ENCODE measurements around the gene PLEKHG4B. TPM values are rescaled to one million over a fixed set of nuclear protein-coding genes. Genes with fewer than 3 reads are reported as not detected.

The PLEKHG4B gene
- total and polyA plus RNA-seq, 2 of the 8 experiments (the other 6 are each of a cell fraction or from before 2014, with no cell fraction given) = 31.1 to 43.6 TPM

- H2BK12ac ChIP-seq (ENCODE audit: low read depth, low read length) = no peak overlapping the region
- H3K36me3 ChIP-seq (ENCODE audit: control insufficient read depth in 2 of 4, insufficient read depth in 4 of 4, low read length in 3 of 4) = peaks cover 9 to 29% (median 13%) of the 10 kb centered on the region in 4 experiments; a peak in 6 of 8 replicates
- no peak overlapping the region for H4K91ac ChIP-seq (replicated peaks; ENCODE audit: insufficient read length, low read length)
- H2BK15ac ChIP-seq (ENCODE audit: low read length) = no peak overlapping the region
- no peaks in the 10 kb centered on the region for H3K27me3 ChIP-seq (replicated peaks in 1 of 4; ENCODE audit: control insufficient read depth in 3 of 4, extremely low read depth in 1 of 4, insufficient read depth in 3 of 4, low read length in 3 of 4)
- H4K8ac ChIP-seq (ENCODE audit: extremely low read depth, insufficient read depth, low read length) = no peak overlapping the region
- TF ChIP-seq SAP30 (IDR thresholded peaks at IDR 0.05; ENCODE audit: insufficient read depth, insufficient replicate concordance, low read length) (no peak), SP4 (IDR thresholded peaks at IDR 0.05; ENCODE audit: low read length) (no peak), SRF (IDR thresholded peaks at IDR 0.05; ENCODE audit: low read depth, low read length) (no peak), KDM5A (IDR thresholded peaks at IDR 0.05; ENCODE audit: low read length) (no peak), TEAD4 (IDR thresholded peaks at IDR 0.05; ENCODE audit: low read depth, low read length) (no peak), E2F6 (IDR thresholded peaks at IDR 0.05) (no peak), JUND (IDR thresholded peaks at IDR 0.05; ENCODE audit: low read length) (no peak), BCL11A (IDR thresholded peaks at IDR 0.05; ENCODE audit: low read depth in 2 of 2, low read length in 2 of 2) (no peak)
- no peaks in the 10 kb centered on the region for H3K79me2 ChIP-seq (ENCODE audit: control insufficient read depth in 1 of 2, insufficient read depth in 2 of 2, low read length in 2 of 2)
- H3K4me3 ChIP-seq (ENCODE audit: extremely low read depth in 1 of 4, insufficient read depth in 2 of 4, low read depth in 3 of 4, low read length in 4 of 4) = no peak overlapping the region
- H3K79me1 ChIP-seq (ENCODE audit: low read depth, low read length) = no peaks in the 10 kb centered on the region
- H3K9me3 ChIP-seq (ENCODE audit: insufficient read depth in 2 of 2, low read depth in 1 of 2, low read length in 1 of 2) = no peaks in the 10 kb centered on the region
- H3K14ac ChIP-seq (ENCODE audit: insufficient read length) = no peak overlapping the region
- peaks cover 0 to 3% of the 10 kb centered on the region in 2 experiments for H4K20me1 ChIP-seq (replicated peaks in 1 of 2; ENCODE audit: control insufficient read depth in 1 of 2, insufficient read depth in 2 of 2, low read length in 2 of 2)
- H3K23me2 ChIP-seq (ENCODE audit: low read depth, low read length) = no peaks in the 10 kb centered on the region
- H3K56ac ChIP-seq (replicated peaks; ENCODE audit: insufficient read length, low read depth, low read length) = no peak overlapping the region
- POLR2A ChIA-PET (ENCODE audit: partially characterized antibody) = interaction anchor here (1.0 to 1.7 kb wide), 2 partner anchors 10 kb away, joined by 3 to 6 read pairs; no protein-coding TSS in a partner anchor
- H3K4ac ChIP-seq (replicated peaks; ENCODE audit: insufficient read length, low read depth, low read length) = no peak overlapping the region
- no peak overlapping the region for H4K5ac ChIP-seq (ENCODE audit: insufficient read length, low read depth, low read length)
- H2AK5ac ChIP-seq (ENCODE audit: low read depth, low read length) = no peak overlapping the region
- 75% methylated on average over 9 of the region's 9 CpGs; no CpG with 5 or more reads in 1 of the 2 experiments for WGBS, 2 experiments (ENCODE audit: extremely low coverage in 1 of 2, insufficient coverage in 1 of 2, insufficient read length in 1 of 2, insufficient replicate concordance in 2 of 2, low coverage in 1 of 2, low lambda C conversion rate in 2 of 2, missing lambda C conversion rate in 1 of 2)
- H2BK20ac ChIP-seq (ENCODE audit: low read length) = no peak overlapping the region
- FAIRE-seq (no peak), DNase-seq (ENCODE audit: low read depth in 1 of 2, low spot score in 2 of 2) (no peak)
- no peak overlapping the region for H3K27ac ChIP-seq (ENCODE audit: low read depth, low read length)
- CTCF ChIA-PET (ENCODE audit: partially characterized antibody) = interaction anchor here (2.7 to 3.1 kb wide), 2 partner anchors 9 to 11 kb away, joined by 9 to 12 read pairs; no protein-coding TSS in a partner anchor
- no peak overlapping the region for H3K4me2 ChIP-seq (ENCODE audit: insufficient read depth in 1 of 2, low read depth in 2 of 2, low read length in 2 of 2)
- no peak overlapping the region for H2BK5ac ChIP-seq (ENCODE audit: low read depth, low read length)
- H3K4me1 ChIP-seq (replicated peaks in 1 of 4; ENCODE audit: control insufficient read depth in 3 of 4, insufficient read depth in 4 of 4, low read length in 3 of 4) = no peaks in the 10 kb centered on the region
- H2BK120ac ChIP-seq (replicated peaks; ENCODE audit: low read depth, low read length) = no peak overlapping the region
- no peak overlapping the region for H3K18ac ChIP-seq (ENCODE audit: extremely low read depth, low read length)
- H3K23ac ChIP-seq (ENCODE audit: insufficient read length) = no peak overlapping the region
- H3K9ac ChIP-seq (replicated peaks in 1 of 4; ENCODE audit: extremely low read depth in 1 of 4, low read depth in 3 of 4, low read length in 3 of 4) = no peak overlapping the region
- no peak overlapping the region for H2AFZ ChIP-seq (ENCODE audit: low read length)
Observed at GRCh38 chr5:179401-179800, 87.4 kb downstream of the PLEKHG4B start.
